Heart left ventricle (tissue), 16 donors: ENCODE measurements around the gene CPEB1. TPM values are rescaled to one million over a fixed set of nuclear protein-coding genes. Genes with fewer than 3 reads are reported as not detected.

Experiments used
- ATAC-seq, 4 donors: fragments of 200-7000 bp; cut with Tn5 transposase; one replicate each; pipeline ENCODE4 v1.9.1; 2020 to 2022; ENCODE audit warnings: moderate library complexity in 4 of 4, mild to moderate bottlenecking in 3 of 4, moderate number of reproducible peaks in 1 of 4
- DNase-seq, 5 donors: peaks; one replicate each; pipeline ENCODE4 v3.0.0-alpha.2; 2020
- H3K27ac ChIP-seq, 12 donors: fragments of 200-600 bp; sonication (generic) in 4 of 12; one replicate each; pipeline versions ENCODE4 v1.5.0 to v1.8.0; 2016 to 2022; ENCODE audit warnings: mild to moderate bottlenecking in 2 of 12
- H3K27me3 ChIP-seq, 9 donors: fragments of 200-600 bp; sonication (generic) in 2 of 9; one replicate each; pipeline versions ENCODE4 v1.5.1 to v1.8.0; 2016 to 2022; ENCODE audit warnings: mild to moderate bottlenecking in 3 of 9
- H3K36me3 ChIP-seq, 9 donors: fragments of 200-600 bp; sonication (generic) in 2 of 9; one replicate each; pipeline versions ENCODE4 v1.5.0 to v1.8.0; 2018 to 2022; ENCODE audit warnings: mild to moderate bottlenecking in 2 of 9
- H3K4me1 ChIP-seq, 12 donors: fragments of 200-600 bp; sonication (generic) in 4 of 12; one replicate each; pipeline versions ENCODE4 v1.5.0 to v1.8.0; 2016 to 2022; ENCODE audit warnings: mild to moderate bottlenecking in 3 of 12
- H3K4me3 ChIP-seq, 12 donors: fragments of 200-600 bp; sonication (generic) in 4 of 12; one replicate each; pipeline versions ENCODE4 v1.5.0 to v1.8.0; 2017 to 2022; ENCODE audit warnings: mild to moderate bottlenecking in 9 of 12, moderate library complexity in 4 of 12
- H3K9me3 ChIP-seq, 12 donors: fragments of 200-600 bp; sonication (generic) in 4 of 12; one replicate each; pipeline versions ENCODE4 v1.5.0 to v1.8.0; 2016 to 2022; ENCODE audit warnings: mild to moderate bottlenecking in 1 of 12
- CTCF ChIP-seq, 12 donors: fragments of 200-600 bp; sonication (generic) in 4 of 12; IDR thresholded peaks; one replicate each; pipeline versions ENCODE4 v1.5.0 to v1.8.0; 2018 to 2022; ENCODE audit warnings: antibody characterized with exemption in 12 of 12, mild to moderate bottlenecking in 5 of 12
- POLR2A ChIP-seq, 2 donors: fragments of 450-650 bp; IDR thresholded peaks; one replicate each; pipeline ENCODE4 v1.6.1; 2017; ENCODE audit warnings: antibody characterized with exemption in 2 of 2, mild to moderate bottlenecking in 2 of 2, moderate library complexity in 2 of 2
- WGBS, 4 donors: extraction: QIAGEN DNeasy Blood & Tissue Kit in 2 of 4; methylation state at CpG; one replicate each; pipeline versions ENCODE4 v1.1.5 to v1.1.7; 2013 to 2018; 5-methylcytosine and 5-hydroxymethylcytosine counted together
- intact Hi-C, 10 donors: fragments of 100-400 bp; cut with DNase I; formaldehyde crosslinking; loops; one replicate each; pipeline versions ENCODE4 v1.11.1 to v1.14.2; 2022
- polyA plus RNA-seq, 2 donors: library from polyadenylated mRNA; stranded (reverse); fragments of 200-250 nt; gene quantifications; one replicate each; pipeline ENCODE4 v1.2.3, GENCODE V29; 2013
- total RNA-seq, 9 donors: library from RNA; depleted of rRNA in 2 of 9; stranded (reverse); fragments of >200 nt in 2 of 9; fragmentation: NEBNext Ultra II Directional in 3 of 9; extraction: Animal tissue kit (Norgen Biotek cat#: 25700) in 3 of 9; gene quantifications; one replicate each; pipeline versions ENCODE4 v1.1.0 to v1.2.4, GENCODE V29; 2016 to 2023
- donor health status: ischemic (EF 13 %, LVEDD 7.1; RV severe dilation, severe dysfunction).
- donor health status: healthy with polysubstance abuse.
- donor health status: DM: no; HTN: yes; CAD: no.
- donor health status: DM: no; HTN: no; CAD: no.
- donor health status: ischemic (EF 25% LVEDD 6.9; RV normal size, moderate dysfunction).
- donor health status: ischemic (EF 25% LVEDD 5.7; RV mildly dilated, moderate dysfunction).
- donor health status: healthy.
- donor health status: DM: yes; HTN: yes; CAD: no.
- donor health status: ischemic (EF 35%, LVEDD 5.7; RV mildly dilated, moderate dysfunction).
- donor health status: nonischemic (EF 11% LVEDD 7.7; RV severe dilation, severe dysfunction).
- donor health status: DM: yes; HTN: yes; CAD: no.
- donor health status: PGD.
- donor health status: ischemic (EF 29% LVEDD 5.4; RV normal size, mild dysfunction).
- donor health status: nonischemic (EF 23%, LVEDD 6.1; RV moderate dilation, normal function).

Gene CPEB1
- total and polyA plus RNA-seq, 11 donors = 0.07 to 8.7 (median 0.54) TPM; not detected in 1

- H3K27ac ChIP-seq = no peak overlapping the region
- intact Hi-C loops = loop anchor here in 1 of 10 donors (10.0 kb wide), 1 partner anchor 504 kb away; the partner anchor contains the start of gene MEX3B
- ATAC-seq (no peak), DNase-seq (no peak)
- no peaks in the 10 kb centered on the region for H3K27me3 ChIP-seq
- 86 to 93% (median 91%) methylated on average over 9 of the region's 9 CpGs for WGBS, 4 donors
- TF ChIP-seq POLR2A (IDR thresholded peaks at IDR 0.05) (no peak), CTCF (IDR thresholded peaks at IDR 0.05) (no peak)
- H3K4me3 ChIP-seq = no peak overlapping the region
- H3K36me3 ChIP-seq = peaks cover 0 to 11% (median 0%) of the 10 kb centered on the region in 9 donors
- no peaks in the 10 kb centered on the region for H3K9me3 ChIP-seq
- H3K4me1 ChIP-seq = no peaks in the 10 kb centered on the region
Measured at GRCh38 chr15:82549199-82549665, 97.9 kb downstream of the CPEB1 start.

GRCh38 chr15:82548700-82549099 is 98.5 kb downstream of the CPEB1 start:
- peaks cover 0 to 11% (median 0%) of the 10 kb centered on the region in 9 donors for H3K36me3 ChIP-seq
- no peak overlapping the region for H3K4me3 ChIP-seq
- DNase-seq (no peak), ATAC-seq (no peak)
- WGBS, 4 donors = 78 to 88% (median 83%) methylated on average over 2 of the region's 2 CpGs
- intact Hi-C loops = loop anchor here in 1 of 10 donors (10.0 kb wide), 1 partner anchor 504 kb away; the partner anchor contains the start of gene MEX3B
- H3K4me1 ChIP-seq = no peaks in the 10 kb centered on the region
- TF ChIP-seq POLR2A (IDR thresholded peaks at IDR 0.05) = no peak
- TF ChIP-seq CTCF (IDR thresholded peaks at IDR 0.05) = no peak
- H3K27me3 ChIP-seq = no peaks in the 10 kb centered on the region
- no peaks in the 10 kb centered on the region for H3K9me3 ChIP-seq
- no peak overlapping the region for H3K27ac ChIP-seq

- ATAC-seq = no peak
- Histone ChIP-seq H3K4me3 (no peak overlapping the region), H3K27ac (no peak overlapping the region), H3K9me3 (no peaks in the 10 kb centered on the region), H3K4me1 (peaks cover 0 to 7% (median 2%) of the 10 kb centered on the region in 12 donors), H3K36me3 (peaks cover 0 to 7% (median 0%) of the 10 kb centered on the region in 9 donors), H3K27me3 (no peaks in the 10 kb centered on the region)
- no peak for DNase-seq
- TF ChIP-seq CTCF (IDR thresholded peaks at IDR 0.05) (no peak), POLR2A (IDR thresholded peaks at IDR 0.05) (no peak)
- 70 to 76% (median 72%) methylated on average over 6 of the region's 6 CpGs for WGBS, 4 donors
- intact Hi-C loops = loop anchor here in 1 of 10 donors (10.0 kb wide), 1 partner anchor 501 kb away; the partner anchor contains the start of gene MEX3B
Measured at GRCh38 chr15:82545478-82545877, 101.7 kb downstream of the CPEB1 start.

GRCh38 chr15:82545002-82545401 is 102.2 kb downstream of the CPEB1 start:
- intact Hi-C loops = loop anchor here in 1 of 10 donors (10.0 kb wide), 1 partner anchor 500 kb away; the partner anchor contains the start of gene MEX3B
- no peak for ATAC-seq
- Histone ChIP-seq H3K4me1 (peaks cover 0 to 7% (median 2%) of the 10 kb centered on the region in 12 donors), H3K27me3 (no peaks in the 10 kb centered on the region), H3K27ac (no peak overlapping the region), H3K9me3 (no peaks in the 10 kb centered on the region), H3K36me3 (peaks cover 0 to 7% (median 0%) of the 10 kb centered on the region in 9 donors), H3K4me3 (no peak overlapping the region)
- TF ChIP-seq POLR2A (IDR thresholded peaks at IDR 0.05) (no peak), CTCF (IDR thresholded peaks at IDR 0.05) (no peak)
- 39 to 53% (median 42%) methylated on average over 3 of the region's 3 CpGs for WGBS, 4 donors
- DNase-seq = no peak
